Panc1 (cell line): ENCODE measurements around the gene FBXO46. TPM values are rescaled to one million over a fixed set of nuclear protein-coding genes. Genes with fewer than 3 reads are reported as not detected.
A peak's percentile ranks its signal among the peaks of the same experiment; 100 is the strongest.

Experiments
- ATAC-seq: fragments of 200-7000 bp; cut with Tn5 transposase; 2 replicates; pipeline ENCODE4 v1.9.1; 2020; ENCODE audit warnings: mild to moderate bottlenecking, moderate library complexity
- BruUV-seq: library from RNA; stranded (reverse); fragments of 400-500 nt; replicated peaks from 2 replicates; lab custom pipeline; 2021; lab: Mats Ljungman, UMichigan
- CTCF ChIA-PET: fragments of 300-600 bp; sonication (Branson Sonifier 250); formaldehyde crosslinking; loops from one replicate; lab custom pipeline; 2022; ENCODE audit warnings: antibody characterized with exemption; lab: Charles Lee
- POLR2A ChIA-PET: fragments of 300-600 bp; sonication (Branson Sonifier 250); formaldehyde crosslinking; loops from one replicate; lab custom pipeline; 2022; ENCODE audit warnings: antibody characterized with exemption; lab: Charles Lee
- DNase-seq: peaks from one replicate; pipeline ENCODE4 v3.0.0-alpha.2; 2010; ENCODE audit warnings: low read depth, low spot score
- H3K27ac ChIP-seq: 2 replicates; pipeline ENCODE4 v1.5.1; 2011; ENCODE audit warnings: mild to moderate bottlenecking, low read length, inconsistent platforms
- H3K27me3 ChIP-seq: fragments of 200-500 bp; sonication (Bioruptor generic); 2 replicates; pipeline ENCODE4 v1.6.0; 2014; ENCODE audit warnings: low read length, inconsistent platforms; ENCODE audit not compliant: control insufficient read depth, insufficient read depth
- H3K36me3 ChIP-seq: fragments of 200-500 bp; sonication (Bioruptor generic); 2 replicates; pipeline ENCODE4 v1.5.1; 2014; ENCODE audit warnings: inconsistent platforms, mild to moderate bottlenecking, low read length, moderate library complexity; ENCODE audit not compliant: control insufficient read depth, insufficient read depth
- H3K4me1 ChIP-seq: 2 replicates; pipeline ENCODE4 v1.5.1; 2011; ENCODE audit warnings: inconsistent platforms, mild to moderate bottlenecking, low read length, moderate library complexity; ENCODE audit not compliant: control insufficient read depth, insufficient read depth
- H3K4me3 ChIP-seq, 2 experiments: 2 replicates each; pipeline ENCODE4 v1.5.1; 2011 to 2012; ENCODE audit warnings: low read depth in 2 of 2, low read length in 2 of 2, mild to moderate bottlenecking in 2 of 2, inconsistent platforms in 1 of 2, moderate library complexity in 1 of 2
- H3K9me3 ChIP-seq: fragments of 200-500 bp; sonication (Bioruptor generic); 2 replicates; pipeline ENCODE4 v1.5.1; 2014; ENCODE audit warnings: low read depth, mild to moderate bottlenecking, inconsistent platforms, low read length, moderate library complexity; ENCODE audit not compliant: control insufficient read depth, insufficient read depth
- CTCF ChIP-seq: fragments of 450-650 bp; IDR thresholded peaks from 2 replicates; pipeline ENCODE4 v1.5.1; 2017; ENCODE audit warnings: mild to moderate bottlenecking
- POLR2AphosphoS5 ChIP-seq: IDR thresholded peaks from 2 replicates; pipeline ENCODE4 v1.6.1; 2012; ENCODE audit warnings: mild to moderate bottlenecking, low read depth, low read length, moderate library complexity
- REST ChIP-seq, 2 experiments: IDR thresholded peaks; 2 replicates each; pipeline ENCODE4 v1.6.1; 2011 to 2012; ENCODE audit warnings: low read depth in 2 of 2, control low read depth in 1 of 2, low read length in 1 of 2, mild to moderate bottlenecking in 1 of 2, moderate library complexity in 1 of 2; ENCODE audit not compliant: insufficient read depth in 1 of 2
- SIN3A ChIP-seq: IDR thresholded peaks from 2 replicates; pipeline ENCODE4 v1.6.1; 2012; ENCODE audit warnings: low read depth, mild to moderate bottlenecking, low read length, moderate library complexity, borderline replicate concordance; ENCODE audit not compliant: insufficient read depth
- TCF7L2 ChIP-seq: IDR thresholded peaks from 2 replicates; pipeline ENCODE4 v1.6.1; 2011; ENCODE audit warnings: mild to moderate bottlenecking, low read depth, low read length, inconsistent platforms
- in situ Hi-C: cut with HindIII; loops from 2 replicates; pipeline ENCODE4 v1.10.0; 2016; ENCODE audit warnings: low sequenced_read_pairs, low pct_unique_long_range_greater_than_20kb
- intact Hi-C: fragments of 100-400 bp; cut with micrococcal nuclease; formaldehyde crosslinking; loops from one replicate; pipeline ENCODE4 v1.10.0; 2022; ENCODE audit not compliant: unreplicated experiment
- total RNA-seq: library from RNA; stranded (reverse); gene quantifications from one replicate; pipeline ENCODE4 v1.2.1, GENCODE V29; 2021; ENCODE audit not compliant: unreplicated experiment

FBXO46 gene
- total RNA-seq, 1 experiment from 2014 or later = 25.1 TPM

- intact Hi-C loops (no loop called here), in situ Hi-C loops (no loop called here)
- peak overlapping the region; percentile 27 to 31; a peak in 3 of 4 replicates for H3K4me3 ChIP-seq
- ChIA-PET POLR2A (interaction anchor here (0.5 to 0.6 kb wide), 2 partner anchors 11 to 22 kb away, joined by 4 to 8 read pairs; partner anchors contain the start of gene DMPK), CTCF (no interaction called here)
- H3K36me3 ChIP-seq = no peaks in the 10 kb centered on the region; the same call in 1 of the 2 replicates
- peak overlapping the region; percentile 72; the same call in 1 of the 2 replicates for H3K27ac ChIP-seq
- no peaks in the 10 kb centered on the region for H3K9me3 ChIP-seq
- H3K27me3 ChIP-seq = no peaks in the 10 kb centered on the region
- ATAC-seq = no peak
- H3K4me1 ChIP-seq = peaks cover 20% of the 10 kb centered on the region
- BruUV-seq = no TSS peak
- no peak for DNase-seq
- TF ChIP-seq SIN3A (0 out of 2 replicates have a peak, but pooled peaks have one; percentile 37), POLR2AphosphoS5 (peak; percentile 25; the same call in 1 of the 2 replicates), CTCF (0 out of 2 replicates have a peak, but pooled peaks have one; percentile 8), REST (IDR thresholded peaks at IDR 0.05; ENCODE audit: insufficient read depth in 1 of 2, low read depth in 2 of 2, low read length in 1 of 2) (no peak)
Observed at GRCh38 chr19:45771311-45771933, 40.7 kb upstream of the FBXO46 start.

- POLR2A ChIA-PET = interaction anchor here (0.5 to 1.6 kb wide), 7 partner anchors 12 to 129 kb away, joined by 3 to 8 read pairs (median 5); partner anchors contain the start of gene DMPK
- DNase-seq (no peak), ATAC-seq (peak; percentile 78)
- peaks cover 30% of the 10 kb centered on the region for H3K4me1 ChIP-seq
- peak overlapping the region; percentile 83; the same call in 1 of the 2 replicates for H3K27ac ChIP-seq
- no TSS peak for BruUV-seq
- peak overlapping the region; percentile 45 to 53 for H3K4me3 ChIP-seq
- H3K36me3 ChIP-seq = no peaks in the 10 kb centered on the region; the same call in 1 of the 2 replicates
- no peaks in the 10 kb centered on the region for H3K27me3 ChIP-seq
- intact Hi-C loops = no loop called here
- H3K9me3 ChIP-seq = no peaks in the 10 kb centered on the region
- in situ Hi-C loops = no loop called here
- TF ChIP-seq TCF7L2 = no peak
- peak; percentile 75 for TF ChIP-seq POLR2AphosphoS5
- 0 out of 2 replicates have a peak, but pooled peaks have one; percentile 38 for TF ChIP-seq SIN3A
- TF ChIP-seq CTCF = peak; percentile 78
- no peak for TF ChIP-seq REST (IDR thresholded peaks at IDR 0.05; ENCODE audit: insufficient read depth in 1 of 2, low read depth in 2 of 2, low read length in 1 of 2)
- CTCF ChIA-PET = interaction anchor here (0.5 to 2.1 kb wide), 8 partner anchors 29 to 509 kb away, joined by 3 to 13 read pairs (median 3); no protein-coding TSS in a partner anchor
Observed at GRCh38 chr19:45770192-45771101, 39.8 kb upstream of the FBXO46 start.
